ENCODE data around the gene RECK. TPM values are rescaled to one million over a fixed set of nuclear protein-coding genes. Genes with fewer than 3 reads are reported as not detected.

RECK gene
- total RNA-seq, 1 experiment from 2014 or later: 10.3 TPM

DNA sequence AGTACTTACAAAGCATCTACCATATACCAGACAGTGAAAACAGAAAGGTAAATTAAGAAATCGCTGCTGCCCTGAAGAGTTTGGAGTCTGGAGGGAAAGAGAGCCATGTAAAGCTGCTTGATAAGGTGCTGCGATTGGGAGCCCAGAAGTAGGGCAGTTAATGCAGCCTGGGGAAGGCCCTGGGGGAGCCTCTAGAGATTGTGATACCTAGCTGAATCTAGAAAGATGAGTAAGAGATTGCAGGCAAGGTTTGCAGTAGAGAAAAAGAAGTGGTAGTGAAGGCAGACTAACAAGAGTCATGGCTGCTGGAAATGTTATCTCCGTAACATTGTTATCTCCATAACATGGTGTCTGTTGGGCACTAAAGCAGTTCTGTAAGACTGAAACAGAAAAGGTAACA, 75.8 kb downstream of the RECK start:
- Histone ChIP-seq H4K91ac (ENCODE audit: insufficient read length, low read depth, low read length) (no peak overlapping the region), H3T11ph (ENCODE audit: low read length) (no peak overlapping the region), H3K79me2 (ENCODE audit: insufficient read depth, low read length) (no peaks in the 10 kb centered on the region), H3K27ac (ENCODE audit: insufficient read length, low read depth, low read length) (no peak overlapping the region), H2BK15ac (ENCODE audit: low read depth, low read length) (no peak overlapping the region), H3K27me3 (ENCODE audit: insufficient read depth, low read length) (no peaks in the 10 kb centered on the region), H3K4ac (ENCODE audit: low read depth, low read length) (no peak overlapping the region), H3K4me1 (ENCODE audit: insufficient read depth, low read length) (no peaks in the 10 kb centered on the region), H3K4me2 (ENCODE audit: insufficient read depth, insufficient read length, low read length) (no peak overlapping the region), H4K8ac (replicated peaks; ENCODE audit: insufficient read length, low read depth, low read length) (no peak overlapping the region), H3K23me2 (ENCODE audit: insufficient read length, low read depth, low read length, poor library complexity, severe bottlenecking) (no peaks in the 10 kb centered on the region), H3K9ac (ENCODE audit: extremely low read depth, insufficient read length, low read length) (no peak overlapping the region), H4K20me1 (ENCODE audit: control insufficient read depth, insufficient read depth, insufficient read length) (no peaks in the 10 kb centered on the region), H3K14ac (ENCODE audit: insufficient read depth, low read length) (no peak overlapping the region), H3K79me1 (ENCODE audit: insufficient read depth, low read depth, low read length, poor library complexity, severe bottlenecking) (no peaks in the 10 kb centered on the region), H3K23ac (ENCODE audit: insufficient read length, low read depth, low read length) (no peak overlapping the region), H2BK120ac (ENCODE audit: low read depth, low read length, poor library complexity, severe bottlenecking) (no peak overlapping the region), H3K9me3 (ENCODE audit: control insufficient read depth, low read depth, low read length) (no peaks in the 10 kb centered on the region), H2BK12ac (ENCODE audit: insufficient read length, low read depth, low read length) (no peak overlapping the region), H2AK5ac (ENCODE audit: insufficient read length, low read length) (no peak overlapping the region), H3K18ac (ENCODE audit: insufficient read length, low read depth, low read length) (no peak overlapping the region), H3K56ac (ENCODE audit: insufficient read length, low read depth, low read length) (no peak overlapping the region), H4K5ac (ENCODE audit: insufficient read length, low read depth, low read length) (no peak overlapping the region), H2BK20ac (ENCODE audit: low read depth, low read length, poor library complexity, severe bottlenecking) (no peak overlapping the region), H2AFZ (ENCODE audit: low read length) (no peak overlapping the region), H2BK5ac (ENCODE audit: insufficient read length, low read length) (no peak overlapping the region)
- H3K27me3 Mint-ChIP-seq (ENCODE audit: low read depth): no peaks in the 10 kb centered on the region
- H3K9me3 Mint-ChIP-seq: no peaks in the 10 kb centered on the region
- no CpG with 5 or more reads among the region's 3 CpGs for WGBS (ENCODE audit: extremely low coverage, insufficient read length, low lambda C conversion rate)
- no peaks in the 10 kb centered on the region for H3K4me1 Mint-ChIP-seq
- TF ChIP-seq, protein P1, sequence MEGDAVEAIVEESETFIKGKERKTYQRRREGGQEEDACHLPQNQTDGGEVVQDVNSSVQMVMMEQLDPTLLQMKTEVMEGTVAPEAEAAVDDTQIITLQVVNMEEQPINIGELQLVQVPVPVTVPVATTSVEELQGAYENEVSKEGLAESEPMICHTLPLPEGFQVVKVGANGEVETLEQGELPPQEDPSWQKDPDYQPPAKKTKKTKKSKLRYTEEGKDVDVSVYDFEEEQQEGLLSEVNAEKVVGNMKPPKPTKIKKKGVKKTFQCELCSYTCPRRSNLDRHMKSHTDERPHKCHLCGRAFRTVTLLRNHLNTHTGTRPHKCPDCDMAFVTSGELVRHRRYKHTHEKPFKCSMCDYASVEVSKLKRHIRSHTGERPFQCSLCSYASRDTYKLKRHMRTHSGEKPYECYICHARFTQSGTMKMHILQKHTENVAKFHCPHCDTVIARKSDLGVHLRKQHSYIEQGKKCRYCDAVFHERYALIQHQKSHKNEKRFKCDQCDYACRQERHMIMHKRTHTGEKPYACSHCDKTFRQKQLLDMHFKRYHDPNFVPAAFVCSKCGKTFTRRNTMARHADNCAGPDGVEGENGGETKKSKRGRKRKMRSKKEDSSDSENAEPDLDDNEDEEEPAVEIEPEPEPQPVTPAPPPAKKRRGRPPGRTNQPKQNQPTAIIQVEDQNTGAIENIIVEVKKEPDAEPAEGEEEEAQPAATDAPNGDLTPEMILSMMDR (conservative IDR thresholded peaks at IDR 0.05): no peak
- no peak for DNase-seq
- no peak overlapping the region; a peak in 1 of 7 replicates for H3K27ac Mint-ChIP-seq
- no peak overlapping the region for H3K4me3 Mint-ChIP-seq
- peaks cover 0 to 3% (median 0%) of the 10 kb centered on the region in 3 experiments; a peak in 2 of 7 replicates for H3K36me3 Mint-ChIP-seq (ENCODE audit: insufficient read depth in 1 of 3, low read depth in 3 of 3)

All from H9 (cell line).